GM19324 (cell line): ENCODE data around the gene MIAT.

ENCODE experiments used
- ATAC-seq: cut with Tn5 transposase; IDR thresholded peaks from one replicate; pipeline ENCODE4 v1.9.1; 2021; ENCODE audit warnings: mild to moderate bottlenecking, moderate library complexity; ENCODE audit not compliant: unreplicated experiment, low FRiP score

Gene MIAT

DNA sequence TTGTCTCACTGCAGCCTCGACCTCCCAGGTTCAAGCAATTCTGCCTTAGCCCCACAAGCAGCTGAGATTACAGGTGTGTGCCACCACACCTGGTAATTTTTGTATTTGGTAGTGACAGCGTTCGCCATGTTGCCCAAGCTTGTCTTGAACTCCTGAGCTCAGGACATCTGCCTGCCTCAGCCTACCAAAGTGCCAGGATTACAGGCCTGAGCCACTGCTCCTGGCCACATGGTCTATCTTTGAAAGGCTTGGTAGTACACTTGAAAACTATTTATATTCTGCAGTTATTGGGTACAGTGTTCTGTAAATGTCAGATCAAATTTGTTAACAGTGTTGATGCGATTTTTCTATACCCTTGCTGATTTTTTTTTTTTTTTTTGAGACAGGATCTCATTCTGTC is 26.1 kb upstream of the MIAT start:
- no peak for ATAC-seq

DNA sequence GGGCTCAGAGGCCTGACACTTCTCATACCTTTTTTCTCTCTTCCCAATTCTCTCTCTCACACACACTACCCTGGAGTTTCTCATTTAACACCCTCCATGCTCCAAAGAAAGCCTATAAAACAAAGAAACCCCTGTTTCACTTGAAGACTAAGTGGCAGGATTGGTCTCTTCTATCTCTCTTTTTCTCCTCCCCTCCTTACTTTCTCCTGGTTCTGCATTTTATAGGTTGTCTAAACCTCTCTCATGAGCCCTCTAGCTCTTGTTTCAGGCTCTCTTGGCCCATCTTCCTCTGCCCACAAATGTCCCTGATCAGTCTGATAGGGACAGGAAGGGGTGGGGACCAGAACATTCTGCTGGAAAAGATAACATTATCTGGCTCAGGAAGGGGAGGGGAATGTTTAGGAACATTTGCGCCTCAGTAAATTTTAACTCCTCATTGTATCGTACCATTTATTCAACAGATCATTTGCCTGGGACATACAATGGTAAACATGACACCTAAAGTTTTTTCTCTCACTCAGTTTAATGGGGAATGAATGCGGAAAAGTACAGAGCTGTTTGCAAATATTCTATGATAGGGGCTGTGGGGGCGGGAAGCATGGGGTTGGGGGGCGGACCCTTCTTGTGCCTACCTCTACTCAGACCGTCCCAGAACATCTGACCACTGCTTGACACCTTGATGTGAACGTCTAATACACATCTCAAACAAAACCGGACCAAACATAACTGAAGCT is 24.8 kb upstream of the MIAT start:
- ATAC-seq = no peak

DNA sequence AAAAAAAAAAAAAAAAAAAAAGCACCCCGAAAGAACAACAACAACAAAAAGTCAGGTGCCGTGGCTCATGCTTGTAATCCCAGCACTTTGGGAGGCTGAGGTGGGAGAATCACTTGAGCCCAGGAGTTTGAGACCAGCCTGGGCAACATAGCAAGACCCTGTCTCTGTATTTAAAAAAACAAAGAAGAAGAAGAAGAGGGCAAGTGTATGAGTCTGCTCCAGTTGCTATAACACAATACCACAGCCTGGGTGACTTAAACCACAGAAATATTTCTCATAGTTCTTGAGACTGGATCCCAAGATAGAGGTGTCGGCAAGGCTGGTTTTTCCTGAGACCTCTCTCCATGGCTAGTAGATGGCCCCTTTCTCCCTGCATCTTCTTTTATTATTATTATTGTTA is 23.2 kb upstream of the MIAT start:
- no peak for ATAC-seq

DNA sequence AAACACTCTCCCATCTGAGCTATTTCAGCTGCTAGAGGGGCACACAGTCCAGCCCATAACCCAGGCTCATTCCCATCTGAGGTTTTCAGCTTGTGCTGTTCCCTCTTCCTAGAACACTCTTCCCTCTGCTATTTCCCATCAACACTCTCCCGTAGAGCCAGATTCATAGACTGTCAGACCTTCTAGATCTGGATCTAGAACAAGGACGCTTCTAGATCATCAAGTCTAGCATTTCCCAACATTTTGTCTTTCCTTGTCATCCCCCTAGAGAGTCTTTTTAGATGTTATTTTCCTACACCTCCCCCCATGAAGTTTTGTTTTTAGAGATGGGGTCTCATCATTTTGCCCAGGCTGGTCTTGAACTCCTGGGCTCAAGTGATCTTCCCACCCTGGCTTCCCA is 22.3 kb upstream of the MIAT start:
- ATAC-seq = no peak

DNA sequence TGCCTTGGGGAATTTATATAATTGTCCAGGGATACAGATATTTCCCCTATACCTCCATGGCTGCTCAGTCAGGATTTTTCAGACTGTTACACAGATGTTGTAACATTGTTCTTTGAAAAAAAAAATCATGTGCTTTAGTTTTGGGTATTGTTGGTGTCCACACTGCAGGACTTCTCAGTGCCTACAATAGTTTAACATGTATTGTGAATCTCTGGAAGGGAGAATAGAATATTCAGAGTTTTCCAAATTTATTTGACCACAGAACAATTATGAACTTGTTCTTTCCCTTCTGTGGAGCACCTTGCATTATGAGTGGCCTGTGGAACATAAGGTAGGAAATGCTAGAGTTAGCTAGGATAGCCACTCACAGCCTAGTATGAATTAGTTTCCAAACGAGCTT is 21.1 kb upstream of the MIAT start:
- ATAC-seq = no peak

DNA sequence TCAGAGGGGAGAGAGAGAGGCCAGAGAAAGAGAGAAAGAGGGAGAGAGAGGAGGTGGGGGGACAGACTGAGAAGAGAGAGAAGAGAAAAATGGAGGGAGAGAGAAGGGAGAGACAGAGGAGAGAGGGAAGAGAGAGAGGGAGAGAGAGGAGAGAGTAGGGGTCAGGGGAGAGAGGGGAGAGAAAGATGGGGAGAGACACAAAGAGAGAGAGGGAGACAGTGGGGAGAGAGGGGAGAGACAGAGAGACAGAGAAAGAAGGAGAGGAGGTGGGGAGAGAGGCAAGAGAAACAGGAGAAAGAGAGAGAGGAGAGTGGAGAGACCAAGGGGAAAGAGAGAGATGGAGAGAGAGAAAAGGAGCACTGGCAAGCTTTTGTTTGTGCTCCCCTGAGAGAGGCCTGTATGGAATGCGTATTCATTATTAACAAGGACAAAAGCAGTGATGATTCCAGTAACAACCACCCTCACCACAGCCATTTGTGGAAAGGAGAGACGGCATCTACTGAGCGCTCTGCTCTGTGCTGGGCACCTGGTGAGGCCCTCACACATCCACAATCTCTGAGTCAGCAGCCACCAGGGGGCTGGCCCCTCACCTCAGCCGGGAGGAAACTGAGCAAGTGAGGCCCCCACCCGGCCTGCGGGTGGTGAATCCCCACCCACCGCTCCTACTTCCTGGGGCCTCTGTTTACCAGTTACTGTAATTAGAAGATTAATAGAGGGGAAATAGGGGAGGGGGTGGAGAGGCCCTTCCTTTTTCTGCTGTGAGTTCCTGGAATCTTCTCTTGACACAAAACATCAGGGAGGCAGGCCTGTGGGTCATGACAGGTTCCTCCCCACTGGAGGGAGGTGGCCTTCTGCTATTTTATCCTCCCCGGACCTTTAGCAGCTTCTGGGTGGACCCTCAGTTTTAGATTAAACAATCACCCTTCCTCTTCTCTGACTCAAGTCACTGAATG is 14.6 kb upstream of the MIAT start:
- ATAC-seq = no peak

DNA sequence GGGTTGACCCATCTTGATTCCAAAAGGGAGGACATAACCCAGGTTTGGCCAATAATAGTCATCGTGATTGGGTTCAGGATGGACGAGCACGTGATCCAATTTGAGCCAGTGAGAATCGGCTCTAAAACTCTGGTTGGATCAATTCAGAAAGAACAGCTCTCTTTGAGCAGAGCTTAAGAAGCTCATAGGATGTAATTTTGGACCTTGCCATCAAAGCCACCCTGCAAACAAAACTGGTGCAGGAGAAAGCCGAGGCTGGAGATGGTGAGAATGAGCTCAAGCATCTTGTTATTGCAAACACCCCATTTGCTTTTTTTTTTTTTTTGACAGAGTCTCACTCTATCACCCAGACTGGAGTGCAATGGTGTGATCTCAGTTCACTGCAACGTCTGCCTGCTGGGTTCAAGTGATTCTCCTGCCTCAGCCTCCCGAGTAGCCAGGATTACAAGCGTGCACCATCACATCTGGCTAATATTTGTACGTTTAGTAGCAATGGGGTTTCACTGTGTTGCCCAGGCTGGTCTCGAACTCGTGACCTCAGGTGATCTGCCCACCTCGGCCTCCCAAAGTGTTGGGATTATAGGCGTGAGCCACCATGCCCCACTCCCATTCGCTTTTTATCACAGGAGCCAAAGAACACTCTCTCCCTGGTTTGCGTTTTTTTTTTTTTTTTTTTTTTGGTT is 13.8 kb upstream of the MIAT start:
- no peak for ATAC-seq

DNA sequence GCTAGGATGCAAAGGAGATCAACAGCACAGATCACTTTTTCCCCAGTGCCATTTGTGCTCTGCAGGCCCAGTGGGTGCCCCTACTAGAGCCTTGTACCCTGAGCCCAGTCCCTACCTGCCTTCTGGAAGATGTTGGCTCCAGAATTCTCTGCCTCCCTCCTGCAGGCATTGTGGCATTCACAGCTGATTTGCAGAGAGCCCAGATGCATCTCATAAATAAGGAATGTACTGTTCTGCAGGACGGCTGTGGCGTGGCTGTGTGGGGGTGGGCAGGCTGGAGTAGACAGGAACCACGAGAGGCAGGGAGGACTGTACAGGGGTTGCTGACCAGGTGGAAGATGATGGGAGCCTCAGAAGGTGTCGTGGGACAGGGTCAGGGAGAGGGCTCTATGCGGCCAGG is 11.2 kb upstream of the MIAT start:
- ATAC-seq = no peak

DNA sequence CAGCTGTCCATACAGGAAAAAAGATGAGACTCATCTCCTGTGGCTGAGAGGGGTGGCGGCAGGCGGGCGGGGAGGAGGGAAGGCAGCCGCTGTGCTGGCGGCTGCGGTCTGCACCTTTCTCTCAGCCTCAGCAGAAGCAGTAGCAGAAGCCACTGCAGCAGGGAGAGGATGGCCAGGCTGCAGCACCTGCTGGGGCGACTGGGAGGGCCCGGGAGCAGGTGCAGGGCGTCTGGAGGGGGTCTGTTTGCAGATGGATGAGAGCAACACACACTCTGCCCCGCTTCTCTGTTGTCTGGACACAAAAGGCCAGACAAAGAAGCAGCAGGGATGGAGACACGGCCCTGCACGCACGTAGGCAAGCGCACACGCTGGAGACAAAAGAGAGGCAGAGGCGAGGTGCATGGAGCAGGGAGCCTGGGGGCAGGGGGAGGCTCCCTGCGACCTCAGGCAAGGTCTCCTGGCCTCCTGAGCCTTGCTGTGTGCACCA is 9.3 kb upstream of the MIAT start:
- ATAC-seq = no peak

DNA sequence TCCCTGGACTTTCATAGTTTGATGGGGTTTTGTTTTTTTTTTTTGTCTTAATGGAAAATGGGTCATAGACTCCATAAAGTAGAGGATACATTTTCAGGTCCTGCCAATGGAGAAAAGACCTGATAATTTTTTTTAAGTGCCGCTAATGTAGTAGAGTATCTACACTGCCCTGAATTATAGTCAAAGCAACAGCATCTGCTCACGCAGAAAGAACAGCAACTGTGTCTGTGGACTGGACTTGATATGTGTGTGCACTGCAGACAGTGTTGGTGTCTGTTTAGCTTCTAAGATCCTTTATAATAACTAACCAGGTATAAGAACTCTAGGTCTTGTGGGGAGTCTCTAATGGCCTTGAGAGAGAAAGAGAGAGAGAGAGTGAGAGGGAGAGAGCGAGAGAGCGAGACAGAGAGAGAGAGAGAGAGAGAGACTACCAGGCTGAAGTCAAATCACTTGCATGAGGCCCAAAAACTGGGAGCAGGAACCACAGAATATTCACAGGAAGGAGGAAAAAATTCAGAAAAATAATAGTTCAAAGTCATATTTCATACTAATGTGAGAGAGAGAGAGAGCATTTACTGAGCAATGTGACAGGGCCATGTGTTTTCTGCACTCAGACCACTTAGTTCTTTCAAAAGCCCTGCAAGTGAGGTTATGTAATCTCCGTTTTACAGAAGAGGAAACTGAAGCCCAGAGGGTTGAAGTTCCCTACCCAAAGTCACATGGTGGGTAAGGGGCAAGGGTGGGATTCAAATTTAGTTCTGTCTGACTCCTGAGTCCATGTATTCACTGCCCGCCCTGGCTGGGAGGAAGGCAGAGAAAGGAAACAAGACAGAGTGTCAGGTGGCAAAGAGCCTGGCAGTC is 8.6 kb upstream of the MIAT start:
- ATAC-seq = no peak

DNA sequence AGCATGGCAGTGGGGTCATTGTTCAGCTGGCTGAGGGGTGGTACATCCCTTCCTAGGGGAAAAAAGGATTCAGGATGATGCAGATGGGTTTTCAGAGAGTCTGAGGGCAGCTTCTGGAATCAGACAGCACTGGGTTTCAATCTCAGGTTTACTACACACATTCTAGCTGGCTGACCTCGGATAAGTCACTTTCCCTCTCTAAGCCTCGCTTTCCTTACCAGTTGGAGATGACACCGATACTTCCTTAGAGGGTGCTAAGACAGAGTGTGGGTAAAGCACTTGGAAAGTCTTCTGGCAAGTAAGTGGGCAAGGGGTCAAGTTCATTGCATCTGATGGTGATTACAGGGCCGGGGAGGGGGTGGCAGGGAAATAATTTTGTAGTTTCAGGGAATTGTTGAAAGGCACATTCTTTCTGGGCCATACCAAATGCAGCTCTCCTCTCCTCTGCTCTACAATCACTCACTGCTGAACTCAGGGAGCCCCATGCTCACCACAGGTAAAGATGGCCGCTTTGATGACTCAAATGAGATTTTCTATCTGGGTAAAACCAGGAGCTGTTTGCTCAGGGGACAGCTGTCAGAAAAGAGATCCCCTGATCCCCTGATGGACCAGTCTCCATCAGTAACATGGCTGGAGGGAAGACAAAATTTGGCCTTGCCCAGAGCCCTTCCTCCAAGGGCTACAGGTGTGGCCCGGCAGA is 6.5 kb upstream of the MIAT start:
- ATAC-seq = no peak

DNA sequence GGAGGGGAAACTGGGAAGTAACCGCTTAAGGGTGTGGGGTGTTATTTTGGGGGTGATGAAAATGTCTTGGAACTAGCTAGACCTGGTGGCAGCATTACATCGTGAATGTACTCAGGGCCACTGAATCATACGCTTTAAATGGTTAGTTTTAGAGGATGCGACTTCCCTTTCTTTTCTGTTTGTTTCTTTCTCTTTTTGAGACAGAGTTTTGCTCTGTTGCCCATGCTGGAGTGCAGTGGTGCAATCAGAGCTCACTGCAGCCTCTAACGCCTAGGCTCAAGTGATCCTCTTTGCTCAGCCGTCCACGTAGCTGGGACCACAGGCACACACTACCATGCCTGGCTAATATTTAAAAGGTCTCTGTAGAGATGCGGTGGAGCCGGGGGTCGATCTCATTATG is 5.6 kb upstream of the MIAT start:
- no peak for ATAC-seq

DNA sequence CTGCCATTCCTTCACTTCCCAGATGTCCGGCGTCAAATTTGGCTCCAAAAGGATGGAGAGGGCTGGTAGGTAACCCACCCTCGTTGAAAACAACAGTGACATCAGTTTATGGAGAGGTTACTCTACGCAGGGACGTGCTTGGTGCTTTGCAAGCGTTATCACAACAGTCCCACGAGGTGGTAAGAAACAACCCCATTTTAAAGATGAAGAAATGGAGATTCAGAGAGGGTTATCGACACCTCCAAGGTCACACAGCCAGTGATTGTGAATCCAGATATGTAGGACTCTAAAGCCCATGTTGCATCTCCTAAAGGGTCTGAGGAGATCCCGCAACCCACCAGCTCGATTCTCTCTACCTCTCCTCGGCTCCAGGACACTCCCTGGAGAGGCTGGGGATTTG is 773 bp downstream of the MIAT start:
- ATAC-seq = no peak

DNA sequence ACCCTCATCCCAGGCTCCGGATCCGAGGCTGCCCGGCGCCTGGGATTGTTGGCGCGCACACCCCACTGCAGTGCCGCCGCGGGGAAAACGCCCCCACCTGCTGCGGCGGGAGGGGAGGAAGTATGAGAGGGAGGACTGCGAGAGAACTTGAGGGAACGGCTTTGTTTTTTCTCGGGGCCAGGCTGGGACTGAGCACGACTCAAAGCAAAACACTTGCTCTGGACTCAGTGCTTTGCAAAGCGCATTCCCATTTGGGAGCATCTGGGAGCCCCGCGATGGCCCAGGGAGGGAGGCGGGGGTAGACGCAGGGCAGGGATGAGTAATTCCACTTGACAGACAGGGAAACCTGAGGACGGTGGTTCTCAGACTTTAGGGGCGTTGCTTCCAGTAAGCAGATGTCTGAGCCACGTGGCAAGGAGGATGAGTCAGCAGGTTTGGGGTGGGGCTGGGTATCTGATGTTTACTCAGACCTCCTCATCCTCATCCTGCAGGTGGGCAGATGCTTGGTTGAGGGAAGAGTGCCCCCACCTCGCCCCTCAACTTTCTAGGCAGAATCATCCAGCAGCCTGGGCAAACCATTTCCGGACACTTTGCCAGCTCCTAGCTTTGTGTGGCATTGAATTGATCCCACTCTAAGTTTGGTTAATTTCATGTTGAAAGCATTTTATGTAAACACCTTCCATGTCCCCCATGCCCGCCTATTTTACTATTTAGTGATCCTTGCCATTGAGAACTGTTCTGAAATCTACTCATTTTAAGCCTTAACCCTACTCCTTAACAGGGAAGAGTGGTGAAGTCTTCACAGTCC is 1.5 kb downstream of the MIAT start:
- no peak for ATAC-seq

DNA sequence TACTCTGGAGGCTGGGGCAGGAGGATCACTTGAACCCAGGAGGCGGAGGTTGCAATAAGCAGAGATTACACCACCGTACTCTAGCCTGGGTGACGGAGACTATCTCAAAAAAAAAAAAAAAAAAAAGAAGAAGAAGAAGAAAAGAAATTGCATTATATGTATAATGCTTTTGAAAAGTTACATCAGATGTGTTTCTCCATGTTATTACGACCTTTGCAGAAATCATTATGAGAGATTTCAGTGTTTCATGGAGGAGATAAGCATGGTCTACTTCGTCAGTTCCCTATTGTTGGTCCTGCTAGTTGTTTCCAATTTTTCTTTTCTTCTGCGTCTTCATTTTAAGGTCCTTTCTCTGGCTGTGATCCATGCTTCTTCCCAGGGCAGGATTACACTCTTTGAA is 3.0 kb downstream of the MIAT start:
- no peak for ATAC-seq

DNA sequence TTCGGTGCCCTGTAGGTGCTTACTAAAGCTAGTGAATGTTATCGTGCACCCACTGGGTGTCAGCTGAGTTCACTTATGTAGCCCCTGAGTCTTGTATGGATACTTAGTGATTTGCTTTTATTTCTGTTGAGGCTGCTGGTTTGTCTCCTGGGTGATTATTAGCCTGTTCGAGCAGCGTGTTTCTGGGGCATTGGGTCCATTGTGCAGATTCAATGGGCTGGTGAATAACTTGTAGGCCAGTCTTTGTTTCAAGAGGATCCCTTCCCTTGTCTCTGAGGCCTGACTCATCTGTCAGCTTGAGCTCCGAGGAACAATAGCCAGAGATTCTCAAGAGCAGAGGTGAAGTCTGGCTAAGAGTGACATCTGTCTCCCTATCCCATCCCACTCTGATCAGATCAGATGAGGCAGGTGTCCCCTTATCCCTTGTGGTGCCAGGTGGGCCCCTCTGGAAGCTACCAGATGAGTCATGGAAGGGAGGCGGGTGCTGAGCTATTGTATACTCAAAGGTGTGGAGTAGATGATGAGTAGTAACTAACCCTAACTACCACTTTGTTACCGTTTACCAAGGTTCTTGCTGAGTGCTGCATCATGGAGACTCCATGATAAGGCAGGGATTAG is 3.7 kb downstream of the MIAT start:
- ATAC-seq = no peak

DNA sequence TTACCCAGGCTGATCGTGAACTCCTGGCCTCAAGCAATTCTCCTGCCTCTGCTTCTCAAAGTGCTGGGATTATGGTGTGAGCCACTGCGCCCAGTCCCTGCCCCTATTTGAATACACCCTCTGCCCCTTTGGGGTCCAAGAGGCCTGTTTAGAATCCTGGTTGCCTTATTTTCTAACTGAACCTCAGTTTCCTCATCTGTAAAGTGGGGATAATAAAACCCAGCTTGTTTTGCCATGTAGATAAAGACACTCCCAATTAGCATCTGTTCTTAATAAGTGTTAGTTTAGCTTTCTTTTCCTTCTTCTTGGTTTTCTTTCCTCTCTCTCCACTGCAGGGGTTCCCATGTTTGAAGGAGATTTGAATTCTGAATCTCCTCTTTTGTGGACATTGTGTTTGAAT is 4.8 kb downstream of the MIAT start:
- ATAC-seq = no peak

DNA sequence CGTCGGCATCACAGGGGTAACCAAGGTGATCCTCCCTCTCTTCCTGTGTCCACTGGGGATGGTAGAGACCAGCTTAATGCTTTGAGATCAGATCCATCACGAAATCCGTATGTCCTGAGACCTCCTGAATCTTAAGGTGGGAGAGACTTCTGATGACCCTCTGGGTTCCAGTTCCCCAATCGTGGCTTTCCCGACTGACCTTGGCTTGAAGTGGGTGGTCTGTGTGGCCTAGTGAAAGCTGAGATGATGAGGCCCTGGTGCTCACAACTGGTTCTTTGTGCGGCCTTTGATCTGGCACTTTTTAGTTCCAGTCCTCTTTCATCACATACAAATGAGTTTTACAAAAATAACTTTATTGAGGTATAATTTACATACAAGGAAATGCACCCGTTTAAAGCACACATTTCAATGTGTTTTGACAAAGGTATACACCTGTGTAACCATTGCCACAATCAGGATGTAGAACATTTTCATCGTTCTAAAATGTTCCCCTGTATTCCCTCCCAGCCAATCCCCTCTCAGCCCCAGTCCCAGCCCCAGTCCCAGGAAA is 6.1 kb downstream of the MIAT start:
- ATAC-seq = no peak
